GM12873 (cell line): Measurements from ENCODE around the gene BAZ1B.

ENCODE experiments used
- TF ChIP-seq, protein P1 (sequence below): IDR thresholded peaks from 2 replicates; pipeline ENCODE4 v1.5.1; 2012; ENCODE audit warnings: low read depth, mild to moderate bottlenecking, moderate library complexity, low read length, control low read depth; ENCODE audit not compliant: insufficient read depth; ENCODE audit errors: missing control alignments

The BAZ1B gene

DNA sequence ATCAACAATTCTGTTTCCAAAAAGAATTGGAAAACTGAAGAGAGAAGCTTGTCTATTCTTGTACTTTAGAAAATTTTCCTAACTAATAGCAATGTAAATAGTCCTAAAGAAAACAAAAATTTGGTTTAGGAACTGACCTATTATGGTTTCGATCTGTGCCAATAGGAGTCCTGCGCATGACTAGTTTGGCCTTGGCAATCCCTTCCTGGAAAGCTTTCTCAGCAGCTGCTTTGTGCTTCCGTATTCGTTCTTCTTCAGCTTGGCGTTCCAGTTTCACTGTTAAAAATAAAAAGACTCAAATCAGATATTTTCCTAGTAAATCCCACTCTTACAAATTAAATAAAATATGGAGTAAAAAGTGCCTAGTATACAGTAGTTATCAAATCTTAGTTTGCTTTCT lies 51.9 kb downstream of the BAZ1B start:
- TF ChIP-seq, protein P1, sequence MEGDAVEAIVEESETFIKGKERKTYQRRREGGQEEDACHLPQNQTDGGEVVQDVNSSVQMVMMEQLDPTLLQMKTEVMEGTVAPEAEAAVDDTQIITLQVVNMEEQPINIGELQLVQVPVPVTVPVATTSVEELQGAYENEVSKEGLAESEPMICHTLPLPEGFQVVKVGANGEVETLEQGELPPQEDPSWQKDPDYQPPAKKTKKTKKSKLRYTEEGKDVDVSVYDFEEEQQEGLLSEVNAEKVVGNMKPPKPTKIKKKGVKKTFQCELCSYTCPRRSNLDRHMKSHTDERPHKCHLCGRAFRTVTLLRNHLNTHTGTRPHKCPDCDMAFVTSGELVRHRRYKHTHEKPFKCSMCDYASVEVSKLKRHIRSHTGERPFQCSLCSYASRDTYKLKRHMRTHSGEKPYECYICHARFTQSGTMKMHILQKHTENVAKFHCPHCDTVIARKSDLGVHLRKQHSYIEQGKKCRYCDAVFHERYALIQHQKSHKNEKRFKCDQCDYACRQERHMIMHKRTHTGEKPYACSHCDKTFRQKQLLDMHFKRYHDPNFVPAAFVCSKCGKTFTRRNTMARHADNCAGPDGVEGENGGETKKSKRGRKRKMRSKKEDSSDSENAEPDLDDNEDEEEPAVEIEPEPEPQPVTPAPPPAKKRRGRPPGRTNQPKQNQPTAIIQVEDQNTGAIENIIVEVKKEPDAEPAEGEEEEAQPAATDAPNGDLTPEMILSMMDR: no peak

- TF ChIP-seq, protein P1: no peak
Observed at GRCh38 chr7:73466112-73466511, 56.0 kb downstream of the BAZ1B start.

DNA sequence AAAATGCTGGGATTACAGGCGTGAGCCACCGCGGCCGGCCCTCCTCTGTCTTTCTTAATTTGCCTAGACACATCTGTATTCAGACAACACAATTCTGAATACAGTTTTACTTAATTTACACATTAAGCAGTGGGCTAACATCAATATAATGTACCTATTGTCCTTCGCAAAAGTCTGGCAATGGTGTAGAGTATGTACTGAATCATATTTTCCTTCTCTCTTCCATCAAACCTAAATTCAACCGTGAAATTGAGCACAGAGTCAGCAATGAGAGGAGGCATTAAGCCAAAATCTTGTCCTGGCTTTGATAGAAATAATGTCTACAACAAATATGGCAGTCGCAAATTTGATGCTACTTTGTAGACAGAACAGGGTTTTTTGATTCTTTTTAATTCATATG lies 58.1 kb downstream of the BAZ1B start:
- TF ChIP-seq, protein P1: no peak

- TF ChIP-seq, protein P1: no peak
Observed at GRCh38 chr7:73463260-73463659, 58.8 kb downstream of the BAZ1B start.

GRCh38 chr7:73461782-73462285 lies 60.3 kb downstream of the BAZ1B start:
- TF ChIP-seq, protein P1: no peak

DNA sequence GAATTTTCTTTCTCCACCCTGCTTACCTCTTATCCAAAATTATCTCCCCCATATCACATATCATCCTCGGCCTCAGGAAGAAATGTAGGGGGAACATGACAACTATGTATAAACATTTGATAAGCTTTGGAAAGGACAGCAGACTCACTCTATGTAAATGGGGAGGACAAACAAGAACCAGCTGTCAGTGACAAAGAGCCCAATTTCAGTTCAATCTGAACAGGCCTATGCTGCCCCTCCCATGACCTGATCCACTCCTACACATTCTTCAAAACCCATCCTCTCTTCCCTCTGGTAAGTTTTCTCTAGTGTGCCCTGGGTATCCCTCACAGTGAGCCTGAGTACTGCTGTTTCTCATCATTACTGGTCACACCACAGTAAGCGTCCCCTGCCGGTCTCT lies 67.7 kb downstream of the BAZ1B start:
- TF ChIP-seq, protein P1: no peak

DNA sequence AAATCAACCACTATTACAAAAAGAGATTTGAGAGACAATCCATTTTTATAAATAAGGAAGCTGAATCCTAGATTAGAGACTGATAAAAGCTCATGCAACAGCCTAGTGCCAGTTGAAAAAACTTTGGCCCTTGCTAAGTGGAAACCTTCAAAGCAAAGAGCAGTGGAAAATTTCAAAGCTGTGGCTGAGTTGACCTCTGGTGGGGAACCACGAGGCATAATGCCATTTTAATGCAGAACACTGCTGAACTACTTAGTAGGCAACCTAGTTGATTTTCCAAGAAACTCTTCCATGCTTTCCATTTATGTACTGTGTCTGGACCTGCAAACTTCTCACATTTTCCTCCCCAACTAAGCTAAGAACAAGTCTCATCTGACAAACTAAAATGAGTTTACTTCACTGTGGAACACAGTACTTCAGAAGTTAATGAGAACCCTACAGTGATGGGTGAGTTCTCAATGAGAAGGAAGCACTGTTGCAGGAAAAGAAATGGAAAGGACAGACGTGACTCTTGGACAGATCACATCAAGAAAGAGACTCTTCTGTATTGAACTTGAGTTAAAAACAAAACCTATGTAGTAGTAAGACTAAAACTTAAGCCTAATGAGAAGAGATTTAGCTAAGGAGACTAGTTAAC lies 69.0 kb downstream of the BAZ1B start:
- TF ChIP-seq, protein P1: no peak
